Neural progenitor cell (in vitro differentiated cells): ENCODE data around the gene IGSF8. TPM values are rescaled to one million over a fixed set of nuclear protein-coding genes. Genes with fewer than 3 reads are reported as not detected.

ENCODE experiments used
- DNase-seq: peaks from one replicate; pipeline ENCODE4 v3.0.0-alpha.2; 2016; ENCODE audit warnings: low spot score
- H2AFZ ChIP-seq: fragments of 200-600 bp; sonication (generic); replicated peaks from 2 replicates; pipeline ENCODE4 v1.6.1; 2016; ENCODE audit warnings: antibody characterized with exemption
- H3F3A ChIP-seq: fragments of 200-600 bp; sonication (generic); 2 replicates; pipeline ENCODE4 v1.6.1; 2016; ENCODE audit warnings: antibody characterized with exemption, low read depth
- H3K27ac ChIP-seq: fragments of 200-600 bp; sonication (generic); 2 replicates; pipeline ENCODE4 v1.5.1; 2016; ENCODE audit warnings: mild to moderate bottlenecking
- H3K27me3 ChIP-seq: fragments of 200-600 bp; sonication (generic); 2 replicates; pipeline ENCODE4 v1.6.1; 2016; ENCODE audit warnings: mild to moderate bottlenecking, moderate library complexity
- H3K36me3 ChIP-seq: fragments of 200-600 bp; sonication (generic); 2 replicates; pipeline ENCODE4 v1.5.1; 2016
- H3K4me1 ChIP-seq: fragments of 200-600 bp; sonication (generic); 2 replicates; pipeline ENCODE4 v1.6.1; 2016; ENCODE audit warnings: mixed run types
- H3K4me2 ChIP-seq: fragments of 200-600 bp; sonication (generic); 2 replicates; pipeline ENCODE4 v1.6.1; 2016
- H3K4me3 ChIP-seq: fragments of 200-600 bp; sonication (generic); 2 replicates; pipeline ENCODE4 v1.5.1; 2016
- H3K79me2 ChIP-seq: fragments of 200-600 bp; sonication (generic); 2 replicates; pipeline ENCODE4 v1.6.1; 2016; ENCODE audit warnings: low read depth
- H3K9ac ChIP-seq: fragments of 200-600 bp; sonication (generic); 2 replicates; pipeline ENCODE4 v1.6.1; 2016
- H3K9me3 ChIP-seq: fragments of 200-600 bp; sonication (generic); 2 replicates; pipeline ENCODE4 v1.5.1; 2016; ENCODE audit warnings: low read depth
- H4K20me1 ChIP-seq: fragments of 200-600 bp; sonication (generic); 2 replicates; pipeline ENCODE4 v1.6.1; 2016; ENCODE audit warnings: low read depth
- H3K27ac Mint-ChIP-seq: 3 replicates; pipeline ENCODE4 v1.8.0; 2021; ENCODE audit warnings: mixed read lengths
- H3K27me3 Mint-ChIP-seq: 2 replicates; pipeline ENCODE4 v1.8.0; 2022; ENCODE audit warnings: low read depth, mild to moderate bottlenecking, inconsistent platforms, moderate library complexity, mixed read lengths; ENCODE audit not compliant: insufficient read depth
- H3K36me3 Mint-ChIP-seq: 3 replicates; pipeline ENCODE4 v1.8.0; 2021; ENCODE audit warnings: mixed read lengths
- H3K4me1 Mint-ChIP-seq: 3 replicates; pipeline ENCODE4 v1.8.0; 2021; ENCODE audit warnings: mixed read lengths
- H3K4me3 Mint-ChIP-seq: 3 replicates; pipeline ENCODE4 v1.8.0; 2021; ENCODE audit warnings: mild to moderate bottlenecking, moderate library complexity, mixed read lengths
- H3K9me3 Mint-ChIP-seq: 3 replicates; pipeline ENCODE4 v1.8.0; 2020; ENCODE audit warnings: mixed read lengths
- EZH2 ChIP-seq: fragments of 200-600 bp; sonication (generic); IDR thresholded peaks from 2 replicates; pipeline ENCODE4 v1.6.1; 2017; ENCODE audit warnings: antibody characterized with exemption, mild to moderate bottlenecking, moderate library complexity
- EZH2phosphoT487 ChIP-seq: fragments of 200-600 bp; sonication (generic); IDR thresholded peaks from 2 replicates; pipeline ENCODE4 v1.6.1; 2017; ENCODE audit warnings: antibody characterized with exemption
- total RNA-seq: library from RNA; depleted of rRNA; stranded (reverse); fragments of >200 nt; gene quantifications from 2 replicates; pipeline ENCODE4 v1.2.3, GENCODE V29; 2015; ENCODE audit warnings: low replicate concordance
- TF ChIP-seq, protein P1 (sequence below): fragments of 200-600 bp; sonication (generic); IDR thresholded peaks from 2 replicates; pipeline ENCODE4 v1.5.1; 2017; ENCODE audit warnings: antibody characterized with exemption, mild to moderate bottlenecking

Gene IGSF8
- total RNA-seq, 1 donor from 2014 or later, result 9.4 TPM

DNA sequence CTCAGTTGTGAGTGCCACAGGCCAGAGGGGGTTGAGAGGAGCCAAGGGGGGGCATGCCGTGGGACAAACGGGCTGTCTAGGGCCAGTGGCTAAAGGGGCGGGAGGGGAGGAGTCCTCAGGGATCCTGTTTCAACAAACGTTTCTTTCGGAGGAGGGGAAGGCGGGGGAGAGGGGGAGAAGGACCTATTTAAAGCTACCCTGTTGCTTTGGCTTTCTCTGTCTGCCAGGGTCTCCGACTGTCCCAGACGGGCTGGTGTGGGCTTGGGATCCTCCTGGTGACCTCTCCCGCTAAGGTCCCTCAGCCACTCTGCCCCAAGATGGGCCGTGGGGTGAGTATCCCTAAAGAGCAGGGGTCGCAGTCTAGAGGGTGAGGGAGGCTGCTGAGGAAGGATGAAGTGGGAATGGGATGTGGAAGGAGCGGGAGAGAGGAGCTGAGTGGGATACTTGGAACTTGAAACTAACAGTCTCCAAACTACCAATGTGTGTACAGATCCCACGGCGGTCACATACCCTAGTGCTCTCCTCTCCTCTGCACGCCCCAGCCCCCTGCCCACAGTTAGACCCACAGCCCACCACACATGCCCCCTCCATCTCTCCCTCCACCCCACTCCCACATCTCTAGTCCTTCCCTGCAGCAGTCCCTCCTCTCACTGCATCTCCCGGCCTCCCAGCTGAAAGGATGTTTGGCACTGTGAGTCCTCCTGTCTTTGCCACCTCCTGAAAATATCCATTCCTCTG is 17.3 kb upstream of the IGSF8 start, which contains the start of gene ATP1A2:
Gene ATP1A2 (plus strand): TSS at position 215 of the 738 bp plus-strand sequence. CDS start 103 bp downstream, at position 318.
- Histone ChIP-seq H3K36me3 (no peaks in the 10 kb centered on the region), H4K20me1 (peaks cover 31% of the 10 kb centered on the region), H3K79me2 (peaks cover 54% of the 10 kb centered on the region), H3K27ac (peak within 1 kb of the TSS; percentile 82), H3K4me2 (peak within 1 kb of the TSS; percentile 97), H2AFZ (no peak within 1 kb of the TSS), H3K4me3 (peak within 1 kb of the TSS; percentile 65), H3K27me3 (no peaks in the 10 kb centered on the region), H3F3A (peaks cover 42% of the 10 kb centered on the region), H3K9me3 (no peaks in the 10 kb centered on the region), H3K4me1 (peaks cover 85% of the 10 kb centered on the region), H3K9ac (peak within 1 kb of the TSS; percentile 57)
- H3K4me3 Mint-ChIP-seq, result peak within 1 kb of the TSS; percentile 91
- H3K4me1 Mint-ChIP-seq, result peaks cover 80% of the 10 kb centered on the region
- no peak for TF ChIP-seq EZH2phosphoT487
- TF ChIP-seq EZH2, result no peak
- TF ChIP-seq, protein P1, sequence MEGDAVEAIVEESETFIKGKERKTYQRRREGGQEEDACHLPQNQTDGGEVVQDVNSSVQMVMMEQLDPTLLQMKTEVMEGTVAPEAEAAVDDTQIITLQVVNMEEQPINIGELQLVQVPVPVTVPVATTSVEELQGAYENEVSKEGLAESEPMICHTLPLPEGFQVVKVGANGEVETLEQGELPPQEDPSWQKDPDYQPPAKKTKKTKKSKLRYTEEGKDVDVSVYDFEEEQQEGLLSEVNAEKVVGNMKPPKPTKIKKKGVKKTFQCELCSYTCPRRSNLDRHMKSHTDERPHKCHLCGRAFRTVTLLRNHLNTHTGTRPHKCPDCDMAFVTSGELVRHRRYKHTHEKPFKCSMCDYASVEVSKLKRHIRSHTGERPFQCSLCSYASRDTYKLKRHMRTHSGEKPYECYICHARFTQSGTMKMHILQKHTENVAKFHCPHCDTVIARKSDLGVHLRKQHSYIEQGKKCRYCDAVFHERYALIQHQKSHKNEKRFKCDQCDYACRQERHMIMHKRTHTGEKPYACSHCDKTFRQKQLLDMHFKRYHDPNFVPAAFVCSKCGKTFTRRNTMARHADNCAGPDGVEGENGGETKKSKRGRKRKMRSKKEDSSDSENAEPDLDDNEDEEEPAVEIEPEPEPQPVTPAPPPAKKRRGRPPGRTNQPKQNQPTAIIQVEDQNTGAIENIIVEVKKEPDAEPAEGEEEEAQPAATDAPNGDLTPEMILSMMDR, result no peak
- peak within 1 kb of the TSS; percentile 89 for H3K27ac Mint-ChIP-seq
- H3K9me3 Mint-ChIP-seq, result no peaks in the 10 kb centered on the region
- H3K36me3 Mint-ChIP-seq, result peaks cover 6% of the 10 kb centered on the region
- peak; percentile 88 for DNase-seq
- H3K27me3 Mint-ChIP-seq, result peaks cover 12% of the 10 kb centered on the region

DNA sequence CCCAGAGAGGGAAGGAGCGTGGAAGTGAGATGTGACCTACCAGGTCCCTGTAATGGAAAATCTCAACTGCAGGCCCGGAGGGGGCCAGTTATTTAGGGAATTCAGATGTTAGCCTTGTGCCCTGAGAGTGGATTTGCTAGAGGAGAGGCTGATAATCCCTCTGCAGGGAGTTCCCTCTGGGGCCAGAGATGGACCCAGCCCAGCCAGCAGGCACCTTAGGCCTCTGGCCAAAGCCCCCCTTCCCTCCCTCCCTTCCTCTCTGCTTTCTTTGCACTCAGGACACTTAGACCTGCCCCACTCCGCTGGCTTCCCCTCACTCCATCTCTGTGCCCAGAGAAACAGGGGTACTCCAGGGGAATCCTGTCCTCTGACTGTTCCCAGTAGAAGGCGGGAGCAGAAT is 15.7 kb upstream of the IGSF8 start:
- H3K4me1 Mint-ChIP-seq, result peaks cover 90% of the 10 kb centered on the region
- Histone ChIP-seq H3K4me3 (no peak overlapping the region), H3K27me3 (no peaks in the 10 kb centered on the region), H3K9ac (no peak overlapping the region), H3K4me1 (peaks cover 92% of the 10 kb centered on the region), H2AFZ (no peak overlapping the region), H3F3A (peaks cover 55% of the 10 kb centered on the region), H3K4me2 (peak overlapping the region; percentile 97), H3K36me3 (no peaks in the 10 kb centered on the region), H3K79me2 (peaks cover 39% of the 10 kb centered on the region), H3K27ac (peak overlapping the region; percentile 82), H3K9me3 (no peaks in the 10 kb centered on the region), H4K20me1 (peaks cover 21% of the 10 kb centered on the region)
- peaks cover 1% of the 10 kb centered on the region for H3K36me3 Mint-ChIP-seq
- peak overlapping the region; percentile 92 for H3K27ac Mint-ChIP-seq
- peak; percentile 66 for DNase-seq
- H3K27me3 Mint-ChIP-seq, result peaks cover 15% of the 10 kb centered on the region
- TF ChIP-seq EZH2phosphoT487 (no peak), EZH2 (no peak)
- TF ChIP-seq, protein P1, result no peak
- H3K9me3 Mint-ChIP-seq, result no peaks in the 10 kb centered on the region
- no peak overlapping the region for H3K4me3 Mint-ChIP-seq

DNA sequence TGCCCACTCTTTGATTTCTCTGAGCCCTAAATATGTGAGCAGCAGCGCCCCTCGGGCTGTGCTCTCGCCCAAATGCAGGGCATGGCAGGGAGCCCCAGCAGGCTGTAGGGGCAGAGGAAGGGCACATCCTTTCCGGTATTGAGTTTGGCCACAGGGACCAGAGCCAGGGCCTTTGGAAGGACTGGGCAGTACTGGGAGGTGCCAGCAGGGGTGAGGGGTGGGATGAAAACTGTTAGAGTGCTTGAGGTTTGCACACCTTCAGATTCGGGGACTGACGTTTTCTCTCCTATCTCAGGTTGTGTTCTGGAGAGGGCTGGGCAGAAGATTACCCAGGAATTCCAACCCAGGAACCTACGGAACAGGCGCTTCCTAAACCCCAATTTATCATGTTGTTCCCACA is 15.0 kb upstream of the IGSF8 start:
- Mint-ChIP-seq H3K4me1 (peaks cover 91% of the 10 kb centered on the region), H3K9me3 (no peaks in the 10 kb centered on the region), H3K4me3 (no peak overlapping the region), H3K27ac (peak overlapping the region; percentile 92), H3K36me3 (no peaks in the 10 kb centered on the region), H3K27me3 (peaks cover 15% of the 10 kb centered on the region)
- Histone ChIP-seq H3K9me3 (no peaks in the 10 kb centered on the region), H3K9ac (no peak overlapping the region), H3K27me3 (no peaks in the 10 kb centered on the region), H3K4me2 (peak overlapping the region; percentile 97), H3K4me3 (no peak overlapping the region), H4K20me1 (peaks cover 16% of the 10 kb centered on the region), H3K36me3 (no peaks in the 10 kb centered on the region), H3K27ac (peak overlapping the region; percentile 82), H3K4me1 (peaks cover 92% of the 10 kb centered on the region), H3F3A (peaks cover 60% of the 10 kb centered on the region), H3K79me2 (peaks cover 33% of the 10 kb centered on the region), H2AFZ (no peak overlapping the region)
- TF ChIP-seq, protein P1, result peak; percentile 18
- no peak for TF ChIP-seq EZH2
- TF ChIP-seq EZH2phosphoT487, result no peak
- DNase-seq, result no peak
